Esophagus muscularis mucosa (tissue), 4 donors: ENCODE results near the gene WDR19. TPM values are rescaled to one million over a fixed set of nuclear protein-coding genes. Genes with fewer than 3 reads are reported as not detected.

Experiments
- DNase-seq: peaks from one replicate; pipeline ENCODE4 v3.0.0-alpha.2; 2017; ENCODE audit errors: extremely low spot score
- H3K27ac ChIP-seq, 4 donors: fragments of 200-600 bp; sonication (generic); replicated peaks in 1 of 4; 1 replicate in 3 of 4; 2 replicates in 1 of 4; pipeline ENCODE4 v1.5.1; 2016 to 2019; ENCODE audit warnings: mild to moderate bottlenecking in 1 of 4
- H3K27me3 ChIP-seq, 4 donors: fragments of 200-600 bp; sonication (generic); one replicate each; pipeline versions ENCODE4 v1.5.1 to v1.6.0; 2016 to 2019
- H3K36me3 ChIP-seq, 4 donors: fragments of 200-600 bp; sonication (generic); one replicate each; pipeline ENCODE4 v1.5.1; 2016 to 2019
- H3K4me1 ChIP-seq, 4 donors: fragments of 200-600 bp; sonication (generic); one replicate each; pipeline ENCODE4 v1.5.1; 2016 to 2019
- H3K4me3 ChIP-seq, 4 donors: fragments of 200-600 bp; sonication (generic); 1 replicate in 2 of 4; 2 replicates in 2 of 4; pipeline ENCODE4 v1.5.1; 2016 to 2019; ENCODE audit warnings: mild to moderate bottlenecking in 4 of 4, moderate library complexity in 1 of 4
- H3K9me3 ChIP-seq, 4 donors: fragments of 200-600 bp; sonication (generic); 1 replicate in 3 of 4; 2 replicates in 1 of 4; pipeline ENCODE4 v1.5.1; 2016 to 2019
- EP300 ChIP-seq: sonication (generic); formaldehyde crosslinking; IDR thresholded peaks from one replicate; pipeline ENCODE4 v1.6.1; 2017; ENCODE audit warnings: antibody characterized with exemption
- POLR2A ChIP-seq: fragments of 450-650 bp; IDR thresholded peaks from one replicate; pipeline ENCODE4 v1.6.1; 2017; ENCODE audit warnings: antibody characterized with exemption, moderate library complexity, mild to moderate bottlenecking, low read depth
- POLR2AphosphoS5 ChIP-seq, 2 donors: sonication (generic); formaldehyde crosslinking; IDR thresholded peaks; one replicate each; pipeline ENCODE4 v1.6.1; 2017; ENCODE audit warnings: antibody characterized with exemption in 2 of 2
- WGBS: methylation state at CpG from one replicate; pipeline ENCODE4 v1.1.5; 2018; 5-methylcytosine and 5-hydroxymethylcytosine counted together
- intact Hi-C: fragments of 100-400 bp; cut with DNase I; formaldehyde crosslinking; loops from one replicate; pipeline ENCODE4 v1.15.1; 2023
- total RNA-seq, 4 donors: library from RNA; depleted of rRNA; stranded (reverse); fragments of >200 nt; gene quantifications; one replicate each; pipeline versions ENCODE4 v1.1.0 to v1.2.1, GENCODE V29; 2016
- TF ChIP-seq, protein P1 (sequence below), 3 experiments: fragments of 200-600 bp in 2 of 3; fragments of 450-650 bp in 1 of 3; sonication (generic) in 2 of 3; IDR thresholded peaks; one replicate each; pipeline ENCODE4 v1.5.1; 2017 to 2019; ENCODE audit warnings: antibody characterized with exemption in 3 of 3, mild to moderate bottlenecking in 2 of 3, moderate library complexity in 1 of 3

WDR19 gene
- total RNA-seq, 4 donors from 2014 or later, result 22.1 to 32.4 (median 26.0) TPM

- no peak overlapping the region for H3K4me3 ChIP-seq
- no peak for DNase-seq
- intact Hi-C loops, result no loop called here
- H3K27ac ChIP-seq, result no peak overlapping the region
- H3K36me3 ChIP-seq, result peaks cover 6 to 75% (median 10%) of the 10 kb centered on the region in 4 donors
- 94% methylated on average over 4 of the region's 4 CpGs for WGBS
- TF ChIP-seq, protein P1, sequence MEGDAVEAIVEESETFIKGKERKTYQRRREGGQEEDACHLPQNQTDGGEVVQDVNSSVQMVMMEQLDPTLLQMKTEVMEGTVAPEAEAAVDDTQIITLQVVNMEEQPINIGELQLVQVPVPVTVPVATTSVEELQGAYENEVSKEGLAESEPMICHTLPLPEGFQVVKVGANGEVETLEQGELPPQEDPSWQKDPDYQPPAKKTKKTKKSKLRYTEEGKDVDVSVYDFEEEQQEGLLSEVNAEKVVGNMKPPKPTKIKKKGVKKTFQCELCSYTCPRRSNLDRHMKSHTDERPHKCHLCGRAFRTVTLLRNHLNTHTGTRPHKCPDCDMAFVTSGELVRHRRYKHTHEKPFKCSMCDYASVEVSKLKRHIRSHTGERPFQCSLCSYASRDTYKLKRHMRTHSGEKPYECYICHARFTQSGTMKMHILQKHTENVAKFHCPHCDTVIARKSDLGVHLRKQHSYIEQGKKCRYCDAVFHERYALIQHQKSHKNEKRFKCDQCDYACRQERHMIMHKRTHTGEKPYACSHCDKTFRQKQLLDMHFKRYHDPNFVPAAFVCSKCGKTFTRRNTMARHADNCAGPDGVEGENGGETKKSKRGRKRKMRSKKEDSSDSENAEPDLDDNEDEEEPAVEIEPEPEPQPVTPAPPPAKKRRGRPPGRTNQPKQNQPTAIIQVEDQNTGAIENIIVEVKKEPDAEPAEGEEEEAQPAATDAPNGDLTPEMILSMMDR (IDR thresholded peaks at IDR 0.05), result no peak
- TF ChIP-seq EP300 (no peak), POLR2A (no peak), POLR2AphosphoS5 (IDR thresholded peaks at IDR 0.05) (no peak)
- H3K27me3 ChIP-seq, result no peaks in the 10 kb centered on the region
- H3K9me3 ChIP-seq, result no peaks in the 10 kb centered on the region
- H3K4me1 ChIP-seq, result no peaks in the 10 kb centered on the region
Observed at GRCh38 chr4:39228377-39228776, 46.0 kb downstream of the WDR19 start.

DNA sequence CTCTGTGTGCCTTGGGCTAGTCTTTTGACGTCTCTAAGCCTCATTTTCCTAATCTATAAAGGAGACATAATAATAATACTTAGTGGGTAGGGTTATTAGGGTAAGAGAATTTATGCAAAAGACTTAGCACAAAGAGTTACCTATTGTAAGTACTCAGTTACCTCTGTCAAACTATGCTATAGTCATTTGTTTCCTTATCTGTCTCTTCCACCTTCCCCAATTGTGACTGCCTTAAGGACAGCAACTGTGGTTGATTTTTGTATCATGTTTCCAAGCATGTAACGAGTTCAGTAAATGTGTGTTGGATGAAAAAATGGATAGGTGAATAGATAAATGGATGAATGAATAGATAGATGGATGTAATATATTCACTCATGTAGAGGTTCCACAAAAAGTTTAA lies 48.1 kb downstream of the WDR19 start:
- TF ChIP-seq, protein P1 (IDR thresholded peaks at IDR 0.05), result no peak
- TF ChIP-seq POLR2A, result no peak
- no peak for TF ChIP-seq EP300
- TF ChIP-seq POLR2AphosphoS5 (IDR thresholded peaks at IDR 0.05), result no peak
- Histone ChIP-seq H3K27me3 (no peaks in the 10 kb centered on the region), H3K27ac (no peak overlapping the region), H3K9me3 (no peaks in the 10 kb centered on the region), H3K36me3 (peaks cover 14 to 83% (median 16%) of the 10 kb centered on the region in 4 donors), H3K4me1 (no peaks in the 10 kb centered on the region), H3K4me3 (no peak overlapping the region)
- DNase-seq, result no peak
- 92% methylated on average over 2 of the region's 2 CpGs for WGBS
- intact Hi-C loops, result no loop called here

GRCh38 chr4:39231660-39232059 lies 49.3 kb downstream of the WDR19 start:
- no peaks in the 10 kb centered on the region for H3K4me1 ChIP-seq
- intact Hi-C loops, result no loop called here
- H3K36me3 ChIP-seq, result peaks cover 14 to 86% (median 25%) of the 10 kb centered on the region in 4 donors
- H3K27ac ChIP-seq, result no peak overlapping the region
- H3K27me3 ChIP-seq, result no peaks in the 10 kb centered on the region
- no peaks in the 10 kb centered on the region for H3K9me3 ChIP-seq
- TF ChIP-seq POLR2AphosphoS5 (IDR thresholded peaks at IDR 0.05), result no peak
- TF ChIP-seq POLR2A, result no peak
- no peak for TF ChIP-seq EP300
- TF ChIP-seq, protein P1 (IDR thresholded peaks at IDR 0.05), result no peak
- DNase-seq, result no peak
- 99% methylated on average over 3 of the region's 3 CpGs for WGBS
- H3K4me3 ChIP-seq, result no peak overlapping the region

DNA sequence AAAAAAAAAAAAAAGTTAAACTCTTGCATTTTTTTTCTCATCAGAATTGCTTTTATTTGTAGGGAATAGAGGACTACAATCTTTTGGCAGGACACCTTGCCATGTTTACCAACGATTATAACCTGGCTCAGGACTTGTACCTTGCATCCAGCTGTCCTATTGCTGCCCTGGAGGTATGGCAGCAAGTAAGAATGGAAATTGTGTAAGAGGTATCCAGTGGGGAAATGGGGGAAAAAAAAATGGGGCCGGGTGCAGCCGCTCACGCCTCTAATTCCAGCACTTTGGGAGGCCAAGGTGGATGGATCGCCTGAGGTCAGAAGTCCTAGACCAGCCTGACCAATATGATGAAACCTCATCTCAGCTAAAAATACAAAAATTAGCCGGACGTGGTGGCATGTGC lies 49.8 kb downstream of the WDR19 start:
- intact Hi-C loops, result no loop called here

More for the DNA sequence above, 49.8 kb downstream of the WDR19 start:
- Histone ChIP-seq H3K36me3 (peaks cover 14 to 85% (median 25%) of the 10 kb centered on the region in 4 donors), H3K27ac (no peak overlapping the region), H3K4me1 (no peaks in the 10 kb centered on the region), H3K27me3 (no peaks in the 10 kb centered on the region), H3K4me3 (no peak overlapping the region), H3K9me3 (no peaks in the 10 kb centered on the region)
- TF ChIP-seq POLR2AphosphoS5 (IDR thresholded peaks at IDR 0.05) (no peak), EP300 (no peak), POLR2A (no peak)
- TF ChIP-seq, protein P1 (IDR thresholded peaks at IDR 0.05), result no peak
- no peak for DNase-seq
- 93% methylated on average over 7 of the region's 7 CpGs for WGBS
